Mucosa of descending colon (tissue), 3 donors: ENCODE results near the gene SLC39A13. TPM values are rescaled to one million over a fixed set of nuclear protein-coding genes. Genes with fewer than 3 reads are reported as not detected.

Experiments
- ATAC-seq: fragments of 200-7000 bp; cut with Tn5 transposase; one replicate; pipeline ENCODE4 v1.9.1; 2020; ENCODE audit warnings: mild to moderate bottlenecking, moderate library complexity
- DNase-seq, 3 donors: peaks; one replicate each; pipeline ENCODE4 v3.0.0-alpha.2; 2020
- H3K36me3 ChIP-seq: fragments of 200-600 bp; one replicate; pipeline ENCODE4 v1.8.0; 2021; ENCODE audit warnings: low read depth, mild to moderate bottlenecking
- H3K4me1 ChIP-seq: fragments of 200-600 bp; one replicate; pipeline ENCODE4 v1.8.0; 2021; ENCODE audit warnings: low read depth, mild to moderate bottlenecking
- H3K4me3 ChIP-seq: fragments of 200-600 bp; one replicate; pipeline ENCODE4 v1.8.0; 2021; ENCODE audit warnings: mild to moderate bottlenecking
- H3K9me3 ChIP-seq: fragments of 200-600 bp; one replicate; pipeline ENCODE4 v1.8.0; 2021; ENCODE audit warnings: mild to moderate bottlenecking
- intact Hi-C, 2 donors: fragments of 100-400 bp; cut with DNase I in 1 of 2; cut with micrococcal nuclease in 1 of 2; formaldehyde crosslinking; loops; one replicate each; pipeline versions ENCODE4 v1.11.0 to v1.11.1; 2022; cut with DNase I, micrococcal nuclease
- long read RNA-seq, 2 donors: library from polyadenylated mRNA; unstranded; transcript quantifications; one replicate each; pipeline ENCODE4 v2.0.0, GENCODE V29; 2019 to 2021
- total RNA-seq, 3 donors: library from RNA; stranded (reverse); fragmentation: NEBNext Ultra II Directional in 2 of 3; extraction: Animal tissue kit (Norgen Biotek cat#: 25700) in 2 of 3; gene quantifications; one replicate each; pipeline versions ENCODE4 v1.2.1 to v1.2.4, GENCODE V29; 2021 to 2023
- TF ChIP-seq, protein P1 (sequence below): fragments of 200-600 bp; IDR thresholded peaks from one replicate; pipeline ENCODE4 v1.8.0; 2022; ENCODE audit warnings: antibody characterized with exemption, mild to moderate bottlenecking
- donor health status: DM: no; HTN: no; CAD: no; lungs with moderate emphysema.
- donor health status: DM: no; HTN: no; CAD: no.
- donor health status: DM: no; HTN: yes; CAD: no.

Gene SLC39A13
- 10 to 100 TPM; 14.4 to 30.9 (median 21.4) TPM for total RNA-seq
- long read RNA-seq, donor 1, partial matches to known transcripts, result 18 of 124 reads
- long read RNA-seq, donor 1, other reads (novel, unspliced or antisense), result 102 of 124 reads
- long read RNA-seq, donor 2, partial matches to known transcripts, result 2 of 22 reads
- long read RNA-seq, donor 2, other reads (novel, unspliced or antisense), result 19 of 22 reads

DNA sequence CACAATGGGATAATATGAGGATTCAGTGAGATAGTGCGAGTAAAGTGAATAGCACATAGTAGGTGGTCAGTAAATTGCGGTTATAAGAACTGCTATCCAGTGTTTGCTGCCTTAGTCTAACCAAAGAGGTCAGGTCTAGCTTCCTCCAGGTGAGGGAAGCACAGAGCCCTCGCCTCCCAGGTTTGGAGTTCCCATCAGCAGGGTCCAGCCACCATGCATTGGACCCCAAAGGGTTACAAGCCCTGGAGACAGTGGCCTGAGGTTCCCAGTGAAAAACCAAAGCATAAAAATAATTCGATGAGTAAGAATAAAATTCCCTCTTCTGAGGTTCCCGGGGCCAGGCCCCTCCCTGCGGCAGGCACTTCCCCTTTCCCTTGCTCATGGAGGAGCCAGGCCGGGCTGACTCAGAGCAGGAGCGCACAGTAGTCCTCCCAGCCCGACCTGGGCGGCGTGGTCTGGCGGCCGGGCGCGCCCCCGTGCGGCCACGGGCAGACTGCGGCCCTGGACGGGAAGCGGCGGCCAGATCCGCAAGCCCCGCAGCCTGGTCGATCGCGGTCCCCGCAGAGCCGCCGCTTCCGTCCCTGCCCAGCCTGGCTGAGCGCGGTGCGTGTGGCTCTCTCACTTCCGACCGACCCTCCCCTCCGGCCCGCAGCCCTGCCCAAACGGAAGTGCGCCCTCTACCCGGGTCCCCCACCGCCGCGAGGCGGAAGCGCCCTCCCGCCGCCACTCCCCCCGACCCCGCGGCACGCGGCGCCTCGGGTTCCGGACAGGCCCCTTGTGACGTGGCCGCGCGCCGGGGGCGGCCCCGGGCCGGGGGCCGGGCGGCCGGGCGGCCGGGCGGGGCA, at the start of gene SLC39A13:
Gene SLC39A13, plus strand, starts transcription at position 845 of the 845 bp plus-strand sequence. CDS start 1,505 bp downstream, outside the sequence.
- Histone ChIP-seq H3K4me1 (peaks cover 11% of the 10 kb centered on the region), H3K9me3 (no peaks in the 10 kb centered on the region), H3K4me3 (peak within 1 kb of the TSS; percentile 36), H3K36me3 (no peaks in the 10 kb centered on the region)
- TF ChIP-seq, protein P1, sequence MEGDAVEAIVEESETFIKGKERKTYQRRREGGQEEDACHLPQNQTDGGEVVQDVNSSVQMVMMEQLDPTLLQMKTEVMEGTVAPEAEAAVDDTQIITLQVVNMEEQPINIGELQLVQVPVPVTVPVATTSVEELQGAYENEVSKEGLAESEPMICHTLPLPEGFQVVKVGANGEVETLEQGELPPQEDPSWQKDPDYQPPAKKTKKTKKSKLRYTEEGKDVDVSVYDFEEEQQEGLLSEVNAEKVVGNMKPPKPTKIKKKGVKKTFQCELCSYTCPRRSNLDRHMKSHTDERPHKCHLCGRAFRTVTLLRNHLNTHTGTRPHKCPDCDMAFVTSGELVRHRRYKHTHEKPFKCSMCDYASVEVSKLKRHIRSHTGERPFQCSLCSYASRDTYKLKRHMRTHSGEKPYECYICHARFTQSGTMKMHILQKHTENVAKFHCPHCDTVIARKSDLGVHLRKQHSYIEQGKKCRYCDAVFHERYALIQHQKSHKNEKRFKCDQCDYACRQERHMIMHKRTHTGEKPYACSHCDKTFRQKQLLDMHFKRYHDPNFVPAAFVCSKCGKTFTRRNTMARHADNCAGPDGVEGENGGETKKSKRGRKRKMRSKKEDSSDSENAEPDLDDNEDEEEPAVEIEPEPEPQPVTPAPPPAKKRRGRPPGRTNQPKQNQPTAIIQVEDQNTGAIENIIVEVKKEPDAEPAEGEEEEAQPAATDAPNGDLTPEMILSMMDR, result peak; percentile 86
- peak; percentile 91 to 97 (median 96) for DNase-seq
- intact Hi-C loops, result no loop called here
- peak; percentile 92 for ATAC-seq

DNA sequence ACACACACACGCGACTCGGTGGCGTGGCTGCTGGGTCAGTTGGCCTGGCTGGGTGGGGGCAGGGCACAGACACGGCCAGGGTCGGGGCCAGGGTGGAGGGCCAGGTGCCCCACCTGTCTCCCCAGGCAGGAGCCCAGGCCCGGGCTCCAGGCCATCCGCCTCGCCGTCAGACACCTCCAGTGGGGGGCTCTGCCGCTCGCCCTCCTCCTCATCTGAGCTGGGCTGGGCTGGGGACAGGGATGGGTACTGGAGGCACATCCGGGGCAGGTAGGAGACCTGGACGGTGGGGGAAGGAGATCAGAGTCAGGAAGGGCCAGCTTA, 49.7 kb upstream of the SLC39A13 start:
- intact Hi-C loops, result loop anchor here in 1 of 2 donors (10.0 kb wide), 1 partner anchor 184 kb away; the partner anchor contains the start of gene ARFGAP2

DNA sequence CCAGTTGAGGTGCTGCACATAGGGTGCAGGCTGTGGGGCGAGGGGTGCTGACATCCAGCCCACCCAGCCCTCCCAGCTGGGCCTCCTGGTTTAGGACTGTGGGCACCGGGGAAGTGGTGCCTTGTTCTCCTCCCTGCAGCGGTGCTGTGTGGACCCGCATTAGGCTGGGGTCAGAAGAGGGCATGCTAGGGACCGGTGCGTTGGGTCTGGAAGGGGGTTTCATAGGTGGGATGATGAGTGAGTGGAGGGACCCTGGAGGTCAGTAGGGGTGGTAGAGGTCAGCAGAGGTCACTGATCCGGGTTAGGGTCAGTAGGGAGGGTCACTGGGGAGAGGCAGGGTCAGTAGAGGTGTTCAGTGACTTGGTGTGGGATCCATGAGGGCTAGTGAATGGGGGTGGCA, 49.2 kb upstream of the SLC39A13 start:
- TF ChIP-seq, protein P1, result no peak
- peak in 1 of 3 donors; percentile 29 for DNase-seq
- Histone ChIP-seq H3K9me3 (no peaks in the 10 kb centered on the region), H3K4me3 (no peak overlapping the region), H3K4me1 (no peaks in the 10 kb centered on the region), H3K36me3 (no peaks in the 10 kb centered on the region)
- intact Hi-C loops, result loop anchor here in 1 of 2 donors (10.0 kb wide), 1 partner anchor 184 kb away; the partner anchor contains the start of gene ARFGAP2
- ATAC-seq, result no peak

More for the DNA sequence above, 49.7 kb upstream of the SLC39A13 start:
- Histone ChIP-seq H3K4me3 (no peak overlapping the region), H3K36me3 (no peaks in the 10 kb centered on the region), H3K9me3 (no peaks in the 10 kb centered on the region), H3K4me1 (no peaks in the 10 kb centered on the region)
- ATAC-seq (no peak), DNase-seq (no peak)
- TF ChIP-seq, protein P1, result no peak

DNA sequence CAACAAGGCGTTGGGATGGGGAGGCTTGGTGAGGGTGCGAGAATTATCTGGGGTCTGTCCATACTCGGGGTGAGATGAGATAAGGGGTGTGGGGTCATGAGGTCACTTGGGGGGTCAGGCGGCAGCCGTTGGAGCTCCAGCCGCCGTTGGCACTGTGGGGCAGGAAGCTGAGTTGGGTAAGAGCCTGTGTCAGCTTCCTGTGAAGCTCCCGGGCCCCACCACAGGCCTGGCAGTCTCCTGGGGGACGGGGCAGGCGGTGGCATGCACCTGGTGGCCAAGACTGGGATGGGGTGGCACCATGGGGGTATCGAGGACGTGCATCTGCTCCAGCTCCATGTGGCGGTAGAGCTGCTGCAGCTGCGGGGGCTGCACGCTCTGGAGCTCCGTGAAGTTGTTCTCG, 48.8 kb upstream of the SLC39A13 start:
- Histone ChIP-seq H3K4me3 (no peak overlapping the region), H3K9me3 (no peaks in the 10 kb centered on the region), H3K4me1 (no peaks in the 10 kb centered on the region), H3K36me3 (no peaks in the 10 kb centered on the region)
- ATAC-seq (no peak), DNase-seq (peak in 1 of 3 donors; percentile 60)
- TF ChIP-seq, protein P1, result no peak
- intact Hi-C loops, result loop anchor here in 1 of 2 donors (10.0 kb wide), 1 partner anchor 185 kb away; the partner anchor contains the start of gene ARFGAP2

DNA sequence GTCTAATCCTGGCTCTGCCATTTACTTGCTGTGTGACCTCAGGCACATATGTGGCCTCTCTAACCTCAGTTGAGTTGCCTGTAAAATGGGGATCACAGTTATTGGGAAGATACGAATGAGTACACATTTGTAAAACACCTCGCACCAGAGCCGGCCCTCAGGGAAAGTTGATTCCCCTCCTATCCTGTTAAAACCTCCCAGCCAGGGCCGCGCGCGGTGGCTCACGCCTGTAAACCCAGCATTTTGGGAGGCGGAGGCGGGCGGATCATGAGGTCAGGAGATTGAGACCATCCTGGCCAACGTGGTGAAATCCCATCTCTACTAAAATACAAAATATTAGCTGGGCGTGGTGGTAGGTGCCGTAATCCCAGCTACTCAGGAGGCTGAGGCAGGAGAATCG, 48.0 kb upstream of the SLC39A13 start:
- Histone ChIP-seq H3K4me1 (no peaks in the 10 kb centered on the region), H3K36me3 (no peaks in the 10 kb centered on the region), H3K9me3 (no peaks in the 10 kb centered on the region), H3K4me3 (no peak overlapping the region)
- no peak for DNase-seq
- no peak for ATAC-seq
- TF ChIP-seq, protein P1, result no peak
- intact Hi-C loops, result no loop called here
